Endothelial cell of umbilical vein (primary cell): ENCODE data around the gene CCDC102B. TPM values are rescaled to one million over a fixed set of nuclear protein-coding genes. Genes with fewer than 3 reads are reported as not detected.

Source experiments
- BruUV-seq: library from RNA; stranded (reverse); fragments of 400-500 nt; replicated peaks from 2 replicates; lab custom pipeline; 2021; lab: Mats Ljungman, UMichigan
- CTCF ChIA-PET: fragments of 300-600, 350-600 bp; sonication (Branson Sonifier 250); formaldehyde crosslinking; loops from one replicate; lab custom pipeline; 2021; ENCODE audit warnings: antibody characterized with exemption, inconsistent platforms; lab: Charles Lee
- POLR2A ChIA-PET: fragments of 300-600, 350-600 bp; sonication (Branson Sonifier 250); formaldehyde crosslinking; loops from one replicate; lab custom pipeline; 2021; ENCODE audit warnings: antibody characterized with exemption, inconsistent platforms; lab: Charles Lee
- DNase-seq: peaks from one replicate; pipeline ENCODE4 v3.0.0-alpha.2; 2011; ENCODE audit warnings: low read depth, low spot score
- FAIRE-seq: peaks from 2 replicates; lab custom pipeline; 2011; peaks lifted over from hg19 to GRCh38; lab: Jason Lieb, UNC
- H2AFZ ChIP-seq: 2 replicates; pipeline ENCODE4 v1.6.0; 2012; ENCODE audit warnings: low read depth, low read length, control low read depth, inconsistent platforms
- H3K27ac ChIP-seq: 2 replicates; pipeline ENCODE4 v1.5.1; 2011; ENCODE audit warnings: low read depth, mild to moderate bottlenecking, control low read depth, low read length, moderate library complexity; ENCODE audit not compliant: insufficient read depth
- H3K27me3 ChIP-seq, 2 experiments: 2 replicates each; pipeline versions ENCODE4 v1.6.0 to v1.6.1; 2011; ENCODE audit warnings: low read length in 2 of 2, mixed read lengths in 1 of 2; ENCODE audit not compliant: control insufficient read depth in 2 of 2, insufficient read depth in 2 of 2
- H3K36me3 ChIP-seq, 2 experiments: 2 replicates in 1 of 2; 3 replicates in 1 of 2; pipeline ENCODE4 v1.5.1; 2011; ENCODE audit warnings: low read length in 2 of 2, mild to moderate bottlenecking in 1 of 2, moderate library complexity in 1 of 2; ENCODE audit not compliant: control insufficient read depth in 2 of 2, insufficient read depth in 2 of 2; ENCODE audit errors: extremely low read depth in 1 of 2
- H3K4me1 ChIP-seq: 3 replicates; pipeline ENCODE4 v1.5.1; 2011; ENCODE audit warnings: mild to moderate bottlenecking, low read length; ENCODE audit not compliant: control insufficient read depth, insufficient read depth; ENCODE audit errors: extremely low read depth
- H3K4me2 ChIP-seq: 2 replicates; pipeline ENCODE4 v1.6.1; 2011; ENCODE audit warnings: low read length, control low read depth, mixed read lengths; ENCODE audit not compliant: insufficient read depth
- H3K4me3 ChIP-seq, 3 experiments: fragments of 200-600 bp in 1 of 3; sonication (generic), shearing (Covaris generic) in 1 of 3; replicated peaks in 1 of 3; 2 replicates each; pipeline ENCODE4 v1.5.1; 2011 to 2016; ENCODE audit warnings: control low read depth in 3 of 3, low read length in 3 of 3, mild to moderate bottlenecking in 2 of 3, inconsistent platforms in 1 of 3, low read depth in 1 of 3, moderate library complexity in 1 of 3; ENCODE audit not compliant: insufficient read depth in 1 of 3
- H3K79me2 ChIP-seq: 2 replicates; pipeline ENCODE4 v1.6.0; 2012; ENCODE audit warnings: low read length, inconsistent platforms; ENCODE audit not compliant: control insufficient read depth, insufficient read depth
- H3K9ac ChIP-seq: replicated peaks from 2 replicates; pipeline ENCODE3; 2011; ENCODE audit warnings: low read length, control low read depth; ENCODE audit not compliant: insufficient read depth; ENCODE audit errors: extremely low read depth
- H3K9me1 ChIP-seq: replicated peaks from 3 replicates; pipeline ENCODE4 v1.6.0; 2011; ENCODE audit warnings: mild to moderate bottlenecking, low read length; ENCODE audit not compliant: control insufficient read depth, insufficient read depth; ENCODE audit errors: extremely low read depth
- H3K9me3 ChIP-seq: replicated peaks from 2 replicates; pipeline ENCODE4 v1.5.1; 2012; ENCODE audit warnings: low read length, inconsistent platforms; ENCODE audit not compliant: control insufficient read depth, insufficient read depth
- H4K20me1 ChIP-seq: replicated peaks from 2 replicates; pipeline ENCODE3; 2011; ENCODE audit warnings: mild to moderate bottlenecking, low read length; ENCODE audit not compliant: control insufficient read depth, insufficient read depth; ENCODE audit errors: extremely low read depth
- EZH2 ChIP-seq: IDR thresholded peaks from 2 replicates; pipeline ENCODE4 v1.6.1; 2012; ENCODE audit warnings: borderline replicate concordance, low read depth, mild to moderate bottlenecking, moderate library complexity, low read length, inconsistent platforms; ENCODE audit not compliant: severe bottlenecking
- FOS ChIP-seq: IDR thresholded peaks from 2 replicates; pipeline ENCODE4 v1.6.1; 2011; ENCODE audit warnings: mild to moderate bottlenecking, low read length, moderate library complexity, borderline replicate concordance; ENCODE audit not compliant: insufficient read depth
- GATA2 ChIP-seq: IDR thresholded peaks from 2 replicates; pipeline ENCODE4 v1.7.0; 2011; ENCODE audit warnings: low read depth, mild to moderate bottlenecking, moderate library complexity, mixed read lengths, low read length; ENCODE audit not compliant: insufficient read length, insufficient read depth
- JUN ChIP-seq: IDR thresholded peaks from 2 replicates; pipeline ENCODE4 v1.6.1; 2011; ENCODE audit warnings: borderline replicate concordance, low read depth; ENCODE audit not compliant: insufficient read length, insufficient read depth
- MYC ChIP-seq: IDR thresholded peaks from one replicate; pipeline ENCODE4 v1.6.1; 2011; ENCODE audit warnings: mild to moderate bottlenecking, low read depth, low read length
- POLR2A ChIP-seq: IDR thresholded peaks from 2 replicates; pipeline ENCODE4 v1.6.1; 2012; ENCODE audit warnings: low read depth, mild to moderate bottlenecking, control low read depth, low read length
- POLR2AphosphoS5 ChIP-seq: IDR thresholded peaks from 2 replicates; pipeline ENCODE4 v1.6.1; 2012; ENCODE audit warnings: low read depth, mild to moderate bottlenecking, control low read depth, low read length, moderate library complexity; ENCODE audit not compliant: insufficient read depth
- dilution Hi-C: fragments of 300-500 bp; cut with MboI; formaldehyde crosslinking; loops from one replicate; pipeline ENCODE4 v1.15.0; 2019; ENCODE audit warnings: low sequenced_read_pairs; ENCODE audit not compliant: extremely low pct_ligation_motif_present
- intact Hi-C: fragments of 100-400 bp; cut with micrococcal nuclease; formaldehyde crosslinking; loops from one replicate; pipeline ENCODE4 v1.10.0; 2022
- polyA plus RNA-seq, 4 experiments: library from polyadenylated mRNA; depleted of rRNA in 3 of 4; stranded (reverse) in 3 of 4; unstranded in 1 of 4; fragments of >200 nt; gene quantifications; 2 replicates each; pipeline versions ENCODE4 v1.2.1 to v1.2.3, GENCODE V29; 2011 to 2012; ENCODE audit warnings: missing spikeins in 1 of 4
- total RNA-seq: library from RNA; stranded (reverse); gene quantifications from 2 replicates; pipeline ENCODE4 v1.2.3, GENCODE V29; 2021
- TF ChIP-seq, protein P1 (sequence below), 2 donors: IDR thresholded peaks; 1 replicate in 1 of 2; 2 replicates in 1 of 2; pipeline ENCODE4 v1.5.1; 2011; ENCODE audit warnings: low read length in 2 of 2, mild to moderate bottlenecking in 2 of 2, moderate library complexity in 2 of 2, control low read depth in 1 of 2, inconsistent platforms in 1 of 2, low read depth in 1 of 2; ENCODE audit not compliant: insufficient read depth in 1 of 2; ENCODE audit errors: extremely low read depth in 1 of 2
- TF ChIP-seq, protein P2 (sequence below): IDR thresholded peaks from 2 replicates; pipeline ENCODE4 v1.6.1; 2011; ENCODE audit not compliant: insufficient read depth, insufficient read length

The CCDC102B gene
- total and polyA plus RNA-seq, 2 donors (not counting 3 experiments of a cell fraction or from before 2014, with no cell fraction given) = 0.21 to 0.62 TPM

DNA sequence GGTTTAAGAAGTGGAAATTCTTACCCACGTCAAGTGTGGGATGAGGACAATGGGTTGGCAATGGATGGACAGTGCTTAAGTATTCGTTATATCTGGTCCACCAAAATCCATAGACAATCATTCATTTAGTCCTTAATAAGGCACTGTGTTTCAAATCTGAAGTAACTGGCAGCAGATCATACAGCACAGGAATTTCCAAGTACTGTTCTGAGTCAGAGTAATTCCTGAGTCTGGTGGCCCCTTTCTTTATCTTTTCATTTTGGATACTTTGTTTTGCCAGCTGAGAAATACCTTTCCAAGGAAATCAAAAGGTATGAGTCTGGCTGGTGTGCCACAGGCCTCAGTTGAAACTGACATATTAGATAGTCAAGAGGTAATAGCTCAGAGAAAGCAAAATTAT, 31.4 kb upstream of the CCDC102B start:
- no peaks in the 10 kb centered on the region for H3K36me3 ChIP-seq
- no peak overlapping the region for H3K9ac ChIP-seq
- H3K4me1 ChIP-seq = no peaks in the 10 kb centered on the region
- no peak for FAIRE-seq
- DNase-seq = no peak
- H3K4me3 ChIP-seq = no peak overlapping the region
- H3K4me2 ChIP-seq = no peak overlapping the region
- BruUV-seq = no TSS peak
- no peak overlapping the region for H3K27ac ChIP-seq
- TF ChIP-seq, protein P1, sequence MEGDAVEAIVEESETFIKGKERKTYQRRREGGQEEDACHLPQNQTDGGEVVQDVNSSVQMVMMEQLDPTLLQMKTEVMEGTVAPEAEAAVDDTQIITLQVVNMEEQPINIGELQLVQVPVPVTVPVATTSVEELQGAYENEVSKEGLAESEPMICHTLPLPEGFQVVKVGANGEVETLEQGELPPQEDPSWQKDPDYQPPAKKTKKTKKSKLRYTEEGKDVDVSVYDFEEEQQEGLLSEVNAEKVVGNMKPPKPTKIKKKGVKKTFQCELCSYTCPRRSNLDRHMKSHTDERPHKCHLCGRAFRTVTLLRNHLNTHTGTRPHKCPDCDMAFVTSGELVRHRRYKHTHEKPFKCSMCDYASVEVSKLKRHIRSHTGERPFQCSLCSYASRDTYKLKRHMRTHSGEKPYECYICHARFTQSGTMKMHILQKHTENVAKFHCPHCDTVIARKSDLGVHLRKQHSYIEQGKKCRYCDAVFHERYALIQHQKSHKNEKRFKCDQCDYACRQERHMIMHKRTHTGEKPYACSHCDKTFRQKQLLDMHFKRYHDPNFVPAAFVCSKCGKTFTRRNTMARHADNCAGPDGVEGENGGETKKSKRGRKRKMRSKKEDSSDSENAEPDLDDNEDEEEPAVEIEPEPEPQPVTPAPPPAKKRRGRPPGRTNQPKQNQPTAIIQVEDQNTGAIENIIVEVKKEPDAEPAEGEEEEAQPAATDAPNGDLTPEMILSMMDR (IDR thresholded peaks at IDR 0.05; ENCODE audit: extremely low read depth in 1 of 2, insufficient read depth in 1 of 2, low read depth in 1 of 2, low read length in 2 of 2) = no peak
- TF ChIP-seq FOS (no peak), POLR2AphosphoS5 (no peak), POLR2A (no peak), MYC (no peak), JUN (no peak), EZH2 (no peak), GATA2 (no peak)
- TF ChIP-seq, protein P2, sequence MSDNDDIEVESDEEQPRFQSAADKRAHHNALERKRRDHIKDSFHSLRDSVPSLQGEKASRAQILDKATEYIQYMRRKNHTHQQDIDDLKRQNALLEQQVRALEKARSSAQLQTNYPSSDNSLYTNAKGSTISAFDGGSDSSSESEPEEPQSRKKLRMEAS = no peak
- no peak overlapping the region for H2AFZ ChIP-seq
- dilution Hi-C loops = no loop called here
- intact Hi-C loops = no loop called here
- no peaks in the 10 kb centered on the region for H3K9me1 ChIP-seq
- ChIA-PET POLR2A (no interaction called here), CTCF (no interaction called here)
- H3K27me3 ChIP-seq = no peaks in the 10 kb centered on the region
- no peaks in the 10 kb centered on the region for H4K20me1 ChIP-seq
- H3K9me3 ChIP-seq = no peaks in the 10 kb centered on the region
- no peaks in the 10 kb centered on the region for H3K79me2 ChIP-seq
